H4 (cell line): Measurements from ENCODE around the gene CHODL. TPM values are rescaled to one million over a fixed set of nuclear protein-coding genes. Genes with fewer than 3 reads are reported as not detected.
A peak's percentile ranks its signal among the peaks of the same experiment; 100 is the strongest.

Experiments used
- DNase-seq: peaks from one replicate; pipeline ENCODE4 v3.0.0-alpha.2; 2015; ENCODE audit warnings: low spot score
- total RNA-seq: library from RNA; depleted of rRNA; stranded (reverse); fragments of >200 nt; shearing (Covaris generic); gene quantifications from 2 replicates; pipeline ENCODE4 v1.2.3, GENCODE V29; 2014; rRNA removed

Gene CHODL, protein sequence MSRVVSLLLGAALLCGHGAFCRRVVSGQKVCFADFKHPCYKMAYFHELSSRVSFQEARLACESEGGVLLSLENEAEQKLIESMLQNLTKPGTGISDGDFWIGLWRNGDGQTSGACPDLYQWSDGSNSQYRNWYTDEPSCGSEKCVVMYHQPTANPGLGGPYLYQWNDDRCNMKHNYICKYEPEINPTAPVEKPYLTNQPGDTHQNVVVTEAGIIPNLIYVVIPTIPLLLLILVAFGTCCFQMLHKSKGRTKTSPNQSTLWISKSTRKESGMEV
- total RNA-seq: 0.17 and 0.35 TPM in 2 replicates

DNA sequence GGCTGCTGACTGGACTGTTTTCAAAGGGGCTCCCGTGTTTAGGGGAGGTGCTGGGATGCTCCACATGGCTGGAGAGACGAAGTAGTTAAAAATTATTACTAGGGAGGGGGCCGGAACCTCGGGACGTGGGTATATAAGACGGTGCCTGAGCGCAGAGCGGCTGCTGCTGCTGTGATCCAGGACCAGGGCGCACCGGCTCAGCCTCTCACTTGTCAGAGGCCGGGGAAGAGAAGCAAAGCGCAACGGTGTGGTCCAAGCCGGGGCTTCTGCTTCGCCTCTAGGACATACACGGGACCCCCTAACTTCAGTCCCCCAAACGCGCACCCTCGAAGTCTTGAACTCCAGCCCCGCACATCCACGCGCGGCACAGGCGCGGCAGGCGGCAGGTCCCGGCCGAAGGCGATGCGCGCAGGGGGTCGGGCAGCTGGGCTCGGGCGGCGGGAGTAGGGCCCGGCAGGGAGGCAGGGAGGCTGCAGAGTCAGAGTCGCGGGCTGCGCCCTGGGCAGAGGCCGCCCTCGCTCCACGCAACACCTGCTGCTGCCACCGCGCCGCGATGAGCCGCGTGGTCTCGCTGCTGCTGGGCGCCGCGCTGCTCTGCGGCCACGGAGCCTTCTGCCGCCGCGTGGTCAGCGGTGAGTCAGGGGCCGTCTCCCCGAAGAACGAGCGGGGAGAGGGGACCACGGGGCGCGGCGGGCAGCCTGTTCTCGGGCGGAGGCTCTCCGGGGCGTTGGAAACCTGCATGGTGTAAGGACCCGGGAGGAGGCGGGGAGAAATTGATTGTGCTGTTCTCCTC, at the start of gene CHODL:
TSS of gene CHODL (plus strand) at position 163 of the 793 bp plus-strand sequence. CDS start at position 554, 391 bp downstream.
- DNase-seq: no peak

DNA sequence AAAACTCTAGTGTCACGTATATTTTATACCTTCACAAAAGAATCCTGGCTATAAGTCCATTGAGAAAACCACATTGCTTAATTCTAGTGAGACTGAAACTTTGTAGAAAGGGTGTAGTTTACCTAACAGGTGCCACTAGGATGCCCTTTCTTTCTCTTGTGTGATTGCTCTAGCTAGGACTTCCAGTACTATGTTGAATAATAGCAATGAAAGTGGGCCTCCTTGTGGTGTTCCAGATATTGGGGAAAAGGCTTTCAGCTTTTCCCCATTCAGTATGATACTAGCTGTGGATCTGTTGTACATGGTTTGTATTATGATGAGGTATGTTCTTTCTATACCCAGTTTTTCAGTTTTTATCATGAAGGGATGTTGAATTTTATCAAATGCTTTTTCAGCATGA, 39.7 kb upstream of the CHODL start:
- no peak for DNase-seq

DNA sequence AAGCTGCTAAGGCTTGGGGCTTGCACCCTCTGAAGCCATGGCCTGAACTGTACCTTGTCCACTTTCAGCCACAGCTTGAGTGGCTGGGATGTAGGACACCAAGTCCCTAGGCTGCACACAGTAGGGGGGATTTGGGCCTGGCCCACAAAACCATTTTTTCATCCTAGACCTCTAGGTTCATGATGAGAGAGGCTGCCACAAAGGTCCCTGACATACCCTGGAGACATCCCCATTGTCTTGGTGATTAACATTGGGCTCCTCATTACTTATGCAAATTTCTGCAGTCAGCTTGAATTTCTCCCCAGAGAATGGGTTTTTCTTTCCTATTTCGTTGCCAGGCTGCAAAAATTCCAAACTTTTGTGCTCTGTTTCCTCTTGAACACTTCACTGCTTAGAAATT, 26.3 kb upstream of the CHODL start:
- DNase-seq: no peak

DNA sequence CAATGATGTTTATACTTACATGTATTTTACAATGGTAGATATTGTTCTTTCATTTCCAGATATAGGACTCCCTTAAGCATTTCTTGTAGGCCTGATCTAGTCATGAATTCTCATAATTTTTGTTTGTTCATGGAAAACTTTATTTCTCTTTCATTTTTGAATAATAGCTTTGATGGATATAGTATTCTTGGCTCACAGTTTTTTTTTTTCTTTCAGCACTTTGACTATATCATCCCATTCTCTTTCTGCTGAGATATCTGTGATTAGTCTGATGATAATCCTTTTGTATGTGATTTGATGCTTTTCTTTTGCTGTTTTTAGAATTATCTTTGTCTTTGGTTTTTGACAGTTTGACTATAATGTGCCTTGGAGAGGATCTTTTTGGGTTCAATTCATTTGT, 24.1 kb upstream of the CHODL start:
- no peak for DNase-seq

DNA sequence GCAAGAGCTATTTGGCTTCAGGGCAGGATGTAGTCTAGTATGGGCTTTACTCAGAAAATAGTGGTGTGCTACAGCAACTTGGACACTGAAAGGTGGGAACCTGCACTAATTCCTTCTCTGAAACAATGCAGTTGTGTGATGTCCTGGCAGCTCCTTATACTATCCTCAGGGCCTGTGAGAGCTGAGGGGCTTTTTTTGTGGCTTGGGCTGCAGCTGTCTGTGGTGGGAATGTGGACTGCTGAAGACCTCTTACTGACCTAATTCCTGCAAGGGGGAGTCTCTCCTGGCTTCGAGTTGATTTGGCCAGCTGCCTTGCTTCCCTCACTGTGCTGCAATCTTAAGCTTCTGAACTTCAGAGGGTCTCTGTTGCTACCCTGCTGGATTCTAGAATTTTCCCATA, 22.3 kb upstream of the CHODL start:
- no peak for DNase-seq

DNA sequence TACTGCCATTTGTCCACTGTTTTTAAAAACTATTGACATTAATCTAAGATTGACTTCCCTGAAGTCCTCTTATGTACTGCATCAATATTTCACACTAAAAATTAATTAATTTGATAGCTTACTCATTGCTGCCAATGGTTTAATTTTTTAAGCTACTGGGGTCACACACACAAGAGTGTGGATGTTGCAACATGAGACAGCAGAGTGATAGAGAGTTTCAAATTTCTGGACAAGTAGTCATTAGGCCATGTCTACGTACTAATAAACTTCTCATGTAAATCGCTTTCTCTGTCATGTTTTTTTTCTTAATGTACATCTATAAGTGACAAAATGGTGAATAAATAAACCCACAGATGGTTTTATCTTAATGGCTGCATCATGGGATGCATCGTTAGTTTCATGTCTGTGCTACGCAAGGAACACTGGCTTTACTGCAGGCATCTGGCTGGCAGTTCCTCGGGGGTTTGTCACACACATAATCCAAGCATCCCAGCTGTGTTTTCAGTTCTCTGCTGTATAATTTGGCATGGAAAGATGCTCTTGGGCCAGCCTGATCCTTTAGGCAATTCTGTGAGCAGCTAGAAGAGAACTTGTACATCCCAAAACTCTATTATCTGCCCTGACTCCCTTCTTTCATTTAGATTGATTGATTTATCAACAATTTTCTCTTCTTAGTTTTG, 16.4 kb upstream of the CHODL start:
- DNase-seq: no peak

DNA sequence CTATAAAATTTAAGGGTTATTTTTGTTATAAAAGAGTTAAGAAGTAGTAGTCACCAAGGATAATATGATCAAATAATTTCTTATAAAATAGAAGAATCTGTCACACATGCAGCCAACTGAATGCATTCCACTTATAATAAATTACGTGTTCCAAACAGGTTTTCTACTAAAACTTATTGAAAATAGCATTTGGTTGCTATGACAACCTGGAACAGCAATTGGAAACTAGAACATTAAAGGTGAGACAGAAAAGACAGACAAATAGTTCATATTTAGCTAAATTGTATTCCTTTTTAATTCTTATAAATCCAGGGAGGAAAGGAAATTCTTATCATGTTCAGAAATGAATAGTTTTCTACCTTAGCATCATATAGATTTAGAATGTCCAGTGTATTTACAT, 9.1 kb upstream of the CHODL start:
- DNase-seq: no peak

DNA sequence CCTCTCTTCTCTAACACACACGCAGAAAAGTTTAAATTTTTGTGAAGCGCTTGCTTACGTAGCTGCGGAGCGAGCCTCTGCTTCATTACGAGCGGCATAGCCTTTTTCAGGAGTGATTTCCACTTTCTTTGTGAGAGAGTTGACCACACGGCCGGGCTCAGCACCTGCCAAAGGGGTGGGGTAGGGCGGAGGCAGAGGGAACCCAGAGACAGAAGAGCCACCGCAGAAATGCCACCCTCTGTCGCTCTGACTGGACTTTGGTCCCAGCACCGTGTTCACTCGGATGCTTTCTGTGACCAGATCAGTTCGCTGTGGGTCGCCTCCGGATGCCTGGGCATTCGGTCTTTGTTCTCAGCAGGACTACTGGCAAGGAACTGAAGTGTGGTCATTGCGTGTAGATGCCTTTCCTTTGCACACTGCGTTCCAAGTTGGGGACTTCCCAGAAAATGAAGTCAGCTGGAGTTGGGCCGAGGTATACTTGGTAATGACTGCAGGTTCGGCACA, 883 bp downstream of the CHODL start:
- DNase-seq: no peak

DNA sequence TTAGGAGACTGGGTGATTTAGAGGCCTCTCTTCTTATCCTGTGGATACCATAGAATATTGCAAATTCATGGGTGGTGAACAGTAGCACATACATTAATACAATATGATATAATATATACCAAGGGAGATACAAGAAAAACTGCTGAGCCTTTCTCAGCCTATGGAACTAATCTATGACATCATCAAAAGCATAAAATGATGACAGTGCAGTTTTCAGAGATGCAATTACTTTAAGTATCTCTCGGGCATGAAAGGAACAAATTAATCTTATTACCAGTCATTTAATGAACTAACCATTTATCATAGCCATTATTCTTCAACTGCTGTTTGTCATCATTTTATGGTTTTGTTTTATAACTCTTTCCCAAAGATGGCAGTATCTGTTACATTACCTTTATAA, 3.5 kb downstream of the CHODL start:
- no peak for DNase-seq

DNA sequence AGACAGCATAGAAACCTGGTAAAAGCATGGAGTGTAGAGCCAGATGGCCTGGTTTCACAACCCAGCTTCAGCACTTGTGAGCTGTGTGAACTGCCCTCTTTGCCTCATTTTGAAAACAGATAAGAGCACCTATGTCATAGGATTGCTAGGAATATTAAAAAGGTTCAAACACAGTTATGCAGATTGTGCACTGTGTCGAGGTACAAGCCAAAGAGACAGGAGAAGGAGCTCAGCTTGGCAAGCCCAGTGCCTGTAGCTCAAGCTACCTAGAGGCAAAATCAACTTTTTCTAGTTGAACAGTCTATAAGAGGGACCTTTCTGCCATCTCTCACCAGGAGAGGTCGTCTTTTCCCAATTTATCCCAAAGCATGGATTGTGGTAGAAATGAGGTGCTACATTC, 5.0 kb downstream of the CHODL start:
- peak; percentile 10 for DNase-seq

DNA sequence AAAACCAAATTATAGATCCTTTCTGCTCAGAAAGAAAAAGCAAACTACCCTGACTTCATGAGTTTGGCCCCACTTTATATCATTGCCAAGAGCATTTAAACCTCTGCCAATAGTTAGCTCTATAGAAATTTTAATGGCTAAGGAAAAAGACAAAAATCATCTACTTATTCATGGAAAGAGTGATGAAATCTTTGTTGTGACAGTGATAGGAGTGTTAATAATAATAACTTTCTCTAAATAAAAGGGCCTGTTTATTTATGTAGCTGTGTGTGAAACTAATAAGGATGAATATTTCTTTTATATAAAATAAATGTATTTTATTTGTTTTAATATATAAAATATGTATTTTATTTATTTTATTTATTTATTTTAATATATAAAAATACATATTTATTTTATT, 6.4 kb downstream of the CHODL start:
- DNase-seq: no peak

DNA sequence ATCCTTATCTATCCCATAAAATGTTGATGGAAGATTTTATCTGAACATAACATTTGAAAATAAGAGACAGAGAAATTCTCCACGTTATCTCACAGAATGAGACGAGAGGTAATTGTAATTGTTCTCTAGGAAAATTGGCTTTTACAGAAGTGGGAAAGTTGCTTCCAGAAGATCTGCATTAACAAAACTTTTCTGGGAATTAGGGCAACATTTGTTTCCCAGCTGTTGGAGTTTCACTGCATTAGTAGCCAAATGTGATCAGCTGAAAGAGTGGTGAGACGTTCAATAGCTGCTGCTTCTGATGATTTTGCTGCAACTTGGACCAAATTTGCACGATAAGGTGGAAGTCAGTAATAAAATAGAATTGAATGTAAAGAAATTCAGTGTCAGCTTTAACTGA, 7.6 kb downstream of the CHODL start:
- DNase-seq: no peak

DNA sequence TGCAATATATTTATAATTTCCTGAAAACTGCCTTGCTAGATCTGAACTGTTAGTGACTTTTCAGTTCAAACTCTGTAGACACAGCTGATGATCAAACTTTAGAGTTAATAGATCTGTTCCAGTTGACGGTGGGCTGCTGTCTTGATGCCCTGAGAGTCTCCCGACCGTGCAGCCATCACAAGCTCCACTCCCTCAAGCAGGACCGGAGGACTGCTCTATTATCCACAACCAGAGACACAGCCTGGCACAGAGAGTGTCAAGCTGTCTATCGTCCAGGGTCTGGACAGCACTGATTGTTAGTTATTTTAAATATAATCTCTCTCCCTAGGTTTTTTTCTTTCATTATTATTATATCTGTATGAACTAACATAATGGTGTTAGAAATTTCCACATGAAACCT, 8.0 kb downstream of the CHODL start:
- no peak for DNase-seq

DNA sequence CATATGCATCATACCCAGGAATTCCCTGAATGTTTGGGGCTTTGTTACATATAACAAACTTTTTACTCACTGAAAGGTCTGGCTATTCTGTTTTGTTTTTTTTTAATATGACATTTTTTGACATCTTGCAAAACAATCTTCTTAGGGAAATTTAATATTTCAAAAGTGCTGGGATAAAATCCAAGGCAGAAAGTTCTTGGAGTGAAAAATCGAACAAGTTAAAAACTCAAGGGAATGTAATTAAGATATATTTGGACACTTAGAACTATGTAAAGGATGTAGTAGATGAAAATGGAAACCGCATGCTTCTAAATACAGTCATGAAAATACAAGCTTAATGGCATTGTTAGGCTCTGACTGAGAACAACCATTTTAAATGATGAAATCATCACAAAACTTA, 8.6 kb downstream of the CHODL start:
- no peak for DNase-seq

DNA sequence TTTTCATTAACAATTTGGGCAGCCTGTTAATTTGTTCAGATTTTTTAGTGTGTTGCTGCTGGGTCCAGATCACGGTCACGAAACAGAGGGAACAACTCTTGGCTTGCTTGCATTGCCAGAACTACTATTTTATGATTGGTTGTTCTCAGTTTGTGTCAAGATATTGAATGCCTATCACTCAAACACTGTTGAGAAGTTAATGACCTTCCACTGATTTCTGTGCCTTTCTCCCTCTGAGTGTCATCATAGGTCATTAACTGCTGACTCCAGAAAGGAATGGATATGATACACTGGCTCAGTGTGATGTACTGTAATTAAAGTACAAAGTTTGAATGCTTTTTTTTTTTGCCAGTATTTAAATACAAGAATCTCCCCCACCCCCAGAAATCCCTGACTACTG, 9.2 kb downstream of the CHODL start:
- no peak for DNase-seq

DNA sequence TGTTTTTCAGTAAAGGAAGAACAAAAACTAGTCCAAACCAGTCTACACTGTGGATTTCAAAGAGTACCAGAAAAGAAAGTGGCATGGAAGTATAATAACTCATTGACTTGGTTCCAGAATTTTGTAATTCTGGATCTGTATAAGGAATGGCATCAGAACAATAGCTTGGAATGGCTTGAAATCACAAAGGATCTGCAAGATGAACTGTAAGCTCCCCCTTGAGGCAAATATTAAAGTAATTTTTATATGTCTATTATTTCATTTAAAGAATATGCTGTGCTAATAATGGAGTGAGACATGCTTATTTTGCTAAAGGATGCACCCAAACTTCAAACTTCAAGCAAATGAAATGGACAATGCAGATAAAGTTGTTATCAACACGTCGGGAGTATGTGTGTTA, 21.3 kb downstream of the CHODL start:
- no peak for DNase-seq

DNA sequence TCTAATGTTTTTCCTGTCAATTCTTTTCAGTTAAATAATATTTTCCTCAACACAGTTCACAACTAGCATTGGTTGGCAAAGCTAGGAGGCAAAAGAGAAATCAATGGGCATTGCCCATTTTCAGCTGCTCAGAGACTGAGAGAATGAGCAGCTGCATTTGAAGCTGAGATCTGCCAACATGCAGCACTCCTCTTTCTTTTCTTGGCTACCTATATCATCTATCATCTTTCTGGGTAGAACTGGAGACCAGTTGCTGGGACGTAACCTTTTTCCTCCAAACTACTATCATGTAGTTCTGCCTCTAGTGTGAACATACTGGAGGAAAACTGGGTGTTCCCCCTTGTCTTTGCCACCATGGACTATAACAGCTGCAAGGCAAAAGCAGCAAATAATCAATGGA, 22.9 kb downstream of the CHODL start:
- DNase-seq: no peak

DNA sequence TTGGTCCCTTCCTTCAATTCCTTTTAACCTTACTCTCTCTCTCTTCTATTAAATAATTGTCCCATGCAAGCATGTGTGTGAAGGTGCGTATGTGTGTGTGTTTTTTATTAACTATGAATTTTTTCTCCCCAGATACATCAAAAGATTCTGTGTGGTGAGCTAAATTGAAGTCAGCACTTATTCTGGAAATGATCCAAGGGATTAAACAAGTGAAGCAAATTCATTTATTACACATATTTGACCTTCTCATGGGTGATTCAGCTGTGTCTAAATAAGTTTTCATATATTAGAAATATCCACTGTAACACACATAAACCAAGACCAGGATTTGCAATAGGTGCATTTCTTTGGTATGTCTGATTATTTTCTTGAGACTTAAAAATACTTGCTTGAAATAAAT, 24.3 kb downstream of the CHODL start:
- no peak for DNase-seq

DNA sequence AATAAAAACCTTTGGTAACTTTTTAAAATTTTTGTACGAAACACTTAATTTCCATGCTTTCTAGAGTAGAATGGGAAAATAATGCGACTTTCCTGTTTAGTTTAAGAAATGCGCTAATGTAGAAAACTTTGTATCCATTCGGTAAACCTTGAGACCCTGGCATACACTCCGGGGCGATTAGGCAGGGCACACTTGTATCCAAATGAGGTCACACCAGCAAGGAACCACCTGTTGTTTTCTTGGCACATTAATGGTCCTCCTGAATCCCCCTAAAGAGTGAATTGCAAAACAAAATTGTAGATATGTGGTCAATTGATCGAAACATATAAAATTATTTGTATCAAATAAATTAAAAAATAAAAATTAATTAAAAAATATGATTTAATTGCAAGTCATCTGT, 25.2 kb downstream of the CHODL start:
- DNase-seq: no peak

DNA sequence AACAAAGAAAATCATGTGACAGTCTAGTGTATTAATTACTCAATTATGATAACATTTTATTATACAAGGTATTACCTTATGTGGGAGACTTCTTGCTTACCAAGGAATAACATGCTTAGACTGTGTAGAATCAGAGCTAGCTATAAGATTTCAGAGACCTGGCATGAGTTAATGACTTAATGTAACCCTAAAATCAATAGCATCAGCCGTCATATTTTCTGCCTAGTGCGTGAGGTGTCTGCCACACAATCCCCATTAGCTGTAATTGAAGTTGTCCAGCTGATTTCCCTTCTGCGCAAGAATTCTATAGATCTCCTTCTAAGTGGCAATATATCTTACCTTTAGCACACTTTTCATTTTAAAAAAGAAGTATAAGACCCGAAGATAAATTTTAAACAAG, 28.8 kb downstream of the CHODL start:
- DNase-seq: no peak

DNA sequence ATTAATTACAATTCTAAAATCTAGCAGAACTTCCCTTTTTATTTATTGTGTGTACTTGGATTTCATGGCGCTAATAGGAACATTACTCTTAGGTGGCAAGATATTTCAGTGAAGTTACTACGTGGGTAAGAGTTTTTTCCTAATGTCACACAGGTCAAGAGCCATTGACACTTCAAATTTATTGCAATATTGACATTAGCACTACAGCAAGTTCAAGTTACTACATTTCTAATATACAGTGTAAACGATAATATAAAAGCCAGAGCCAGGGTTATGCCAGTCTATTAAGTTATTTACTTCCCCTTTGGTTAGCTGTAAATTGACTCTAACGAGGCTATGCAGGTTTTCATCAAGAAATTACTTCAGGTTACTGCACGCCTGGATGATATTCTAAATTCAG, 29.7 kb downstream of the CHODL start:
- DNase-seq: no peak

DNA sequence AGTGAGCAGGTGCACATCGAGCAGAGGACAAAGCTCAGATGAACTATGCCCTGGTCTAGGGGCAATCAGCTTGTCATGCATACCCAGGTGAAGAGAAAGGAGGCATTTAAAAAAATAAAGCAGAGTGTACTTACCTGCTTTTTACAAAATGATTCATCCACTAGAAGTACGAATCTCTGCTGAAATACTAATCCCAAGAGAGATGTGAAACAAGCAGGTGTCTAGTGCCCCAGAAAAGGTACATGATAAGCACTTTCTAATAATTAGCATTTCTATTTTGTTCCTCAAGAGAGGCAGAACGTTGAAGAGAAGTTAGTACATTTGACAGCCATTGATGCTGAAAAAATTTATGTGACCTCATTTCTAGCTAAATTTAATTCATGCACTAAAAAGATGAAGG, 31.1 kb downstream of the CHODL start:
- DNase-seq: no peak

DNA sequence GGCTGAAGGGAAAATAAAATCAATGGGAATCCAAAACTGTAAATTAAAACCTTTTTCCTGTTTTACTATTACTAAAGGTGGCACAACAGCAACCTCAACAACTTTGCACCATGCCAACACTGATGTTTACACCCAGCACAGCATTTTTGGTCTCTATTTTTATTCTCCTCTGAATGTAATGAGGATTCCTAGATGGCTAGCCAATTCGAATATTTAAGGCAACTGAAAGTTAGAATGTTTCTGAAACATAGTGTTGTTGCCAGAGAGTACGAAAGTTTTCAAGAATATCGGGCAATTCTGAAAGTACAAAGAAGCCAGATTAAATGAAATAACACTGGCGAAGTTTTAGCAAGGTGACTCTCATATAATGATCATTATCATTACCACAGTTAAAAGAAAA, 40.7 kb downstream of the CHODL start:
- no peak for DNase-seq
